Neural progenitor cell (in vitro differentiated cells): ENCODE measurements around the gene SAA4. TPM values are rescaled to one million over a fixed set of nuclear protein-coding genes. Genes with fewer than 3 reads are reported as not detected.
"Not testable (repeated sequence)": the region's sequence is repeated elsewhere in the genome, so short reads cannot be mapped to it uniquely, and the experiment has no call there.

Experiments used
- DNase-seq: peaks from one replicate; pipeline ENCODE4 v3.0.0-alpha.2; 2016; ENCODE audit warnings: low spot score
- H2AFZ ChIP-seq: fragments of 200-600 bp; sonication (generic); replicated peaks from 2 replicates; pipeline ENCODE4 v1.6.1; 2016; ENCODE audit warnings: antibody characterized with exemption
- H3F3A ChIP-seq: fragments of 200-600 bp; sonication (generic); 2 replicates; pipeline ENCODE4 v1.6.1; 2016; ENCODE audit warnings: antibody characterized with exemption, low read depth
- H3K27ac ChIP-seq: fragments of 200-600 bp; sonication (generic); 2 replicates; pipeline ENCODE4 v1.5.1; 2016; ENCODE audit warnings: mild to moderate bottlenecking
- H3K27me3 ChIP-seq: fragments of 200-600 bp; sonication (generic); 2 replicates; pipeline ENCODE4 v1.6.1; 2016; ENCODE audit warnings: mild to moderate bottlenecking, moderate library complexity
- H3K36me3 ChIP-seq: fragments of 200-600 bp; sonication (generic); 2 replicates; pipeline ENCODE4 v1.5.1; 2016
- H3K4me1 ChIP-seq: fragments of 200-600 bp; sonication (generic); 2 replicates; pipeline ENCODE4 v1.6.1; 2016; ENCODE audit warnings: mixed run types
- H3K4me2 ChIP-seq: fragments of 200-600 bp; sonication (generic); 2 replicates; pipeline ENCODE4 v1.6.1; 2016
- H3K4me3 ChIP-seq: fragments of 200-600 bp; sonication (generic); 2 replicates; pipeline ENCODE4 v1.5.1; 2016
- H3K79me2 ChIP-seq: fragments of 200-600 bp; sonication (generic); 2 replicates; pipeline ENCODE4 v1.6.1; 2016; ENCODE audit warnings: low read depth
- H3K9ac ChIP-seq: fragments of 200-600 bp; sonication (generic); 2 replicates; pipeline ENCODE4 v1.6.1; 2016
- H3K9me3 ChIP-seq: fragments of 200-600 bp; sonication (generic); 2 replicates; pipeline ENCODE4 v1.5.1; 2016; ENCODE audit warnings: low read depth
- H4K20me1 ChIP-seq: fragments of 200-600 bp; sonication (generic); 2 replicates; pipeline ENCODE4 v1.6.1; 2016; ENCODE audit warnings: low read depth
- H3K27ac Mint-ChIP-seq: 3 replicates; pipeline ENCODE4 v1.8.0; 2021; ENCODE audit warnings: mixed read lengths
- H3K27me3 Mint-ChIP-seq: 2 replicates; pipeline ENCODE4 v1.8.0; 2022; ENCODE audit warnings: low read depth, mild to moderate bottlenecking, inconsistent platforms, moderate library complexity, mixed read lengths; ENCODE audit not compliant: insufficient read depth
- H3K36me3 Mint-ChIP-seq: 3 replicates; pipeline ENCODE4 v1.8.0; 2021; ENCODE audit warnings: mixed read lengths
- H3K4me1 Mint-ChIP-seq: 3 replicates; pipeline ENCODE4 v1.8.0; 2021; ENCODE audit warnings: mixed read lengths
- H3K4me3 Mint-ChIP-seq: 3 replicates; pipeline ENCODE4 v1.8.0; 2021; ENCODE audit warnings: mild to moderate bottlenecking, moderate library complexity, mixed read lengths
- H3K9me3 Mint-ChIP-seq: 3 replicates; pipeline ENCODE4 v1.8.0; 2020; ENCODE audit warnings: mixed read lengths
- EZH2 ChIP-seq: fragments of 200-600 bp; sonication (generic); IDR thresholded peaks from 2 replicates; pipeline ENCODE4 v1.6.1; 2017; ENCODE audit warnings: antibody characterized with exemption, mild to moderate bottlenecking, moderate library complexity
- EZH2phosphoT487 ChIP-seq: fragments of 200-600 bp; sonication (generic); IDR thresholded peaks from 2 replicates; pipeline ENCODE4 v1.6.1; 2017; ENCODE audit warnings: antibody characterized with exemption
- total RNA-seq: library from RNA; depleted of rRNA; stranded (reverse); fragments of >200 nt; gene quantifications from 2 replicates; pipeline ENCODE4 v1.2.3, GENCODE V29; 2015; ENCODE audit warnings: low replicate concordance
- TF ChIP-seq, protein P1 (sequence below): fragments of 200-600 bp; sonication (generic); IDR thresholded peaks from 2 replicates; pipeline ENCODE4 v1.5.1; 2017; ENCODE audit warnings: antibody characterized with exemption, mild to moderate bottlenecking

Gene SAA4
- total RNA-seq, 1 donor from 2014 or later, result not detected

GRCh38 chr11:18253233-18253632 lies 16.6 kb upstream of the SAA4 start:
- no peak for DNase-seq
- TF ChIP-seq EZH2phosphoT487 (no peak), EZH2 (no peak)
- TF ChIP-seq, protein P1, sequence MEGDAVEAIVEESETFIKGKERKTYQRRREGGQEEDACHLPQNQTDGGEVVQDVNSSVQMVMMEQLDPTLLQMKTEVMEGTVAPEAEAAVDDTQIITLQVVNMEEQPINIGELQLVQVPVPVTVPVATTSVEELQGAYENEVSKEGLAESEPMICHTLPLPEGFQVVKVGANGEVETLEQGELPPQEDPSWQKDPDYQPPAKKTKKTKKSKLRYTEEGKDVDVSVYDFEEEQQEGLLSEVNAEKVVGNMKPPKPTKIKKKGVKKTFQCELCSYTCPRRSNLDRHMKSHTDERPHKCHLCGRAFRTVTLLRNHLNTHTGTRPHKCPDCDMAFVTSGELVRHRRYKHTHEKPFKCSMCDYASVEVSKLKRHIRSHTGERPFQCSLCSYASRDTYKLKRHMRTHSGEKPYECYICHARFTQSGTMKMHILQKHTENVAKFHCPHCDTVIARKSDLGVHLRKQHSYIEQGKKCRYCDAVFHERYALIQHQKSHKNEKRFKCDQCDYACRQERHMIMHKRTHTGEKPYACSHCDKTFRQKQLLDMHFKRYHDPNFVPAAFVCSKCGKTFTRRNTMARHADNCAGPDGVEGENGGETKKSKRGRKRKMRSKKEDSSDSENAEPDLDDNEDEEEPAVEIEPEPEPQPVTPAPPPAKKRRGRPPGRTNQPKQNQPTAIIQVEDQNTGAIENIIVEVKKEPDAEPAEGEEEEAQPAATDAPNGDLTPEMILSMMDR, result no peak
- Histone ChIP-seq H2AFZ (no peak overlapping the region), H3K27me3 (no peaks in the 10 kb centered on the region), H3K79me2 (no peaks in the 10 kb centered on the region), H4K20me1 (no peaks in the 10 kb centered on the region), H3K36me3 (no peaks in the 10 kb centered on the region), H3K4me2 (no peak overlapping the region), H3K9ac (no peak overlapping the region), H3F3A (no peaks in the 10 kb centered on the region), H3K27ac (no peak overlapping the region), H3K9me3 (no peaks in the 10 kb centered on the region), H3K4me1 (no peaks in the 10 kb centered on the region), H3K4me3 (no peak overlapping the region)
- no peaks in the 10 kb centered on the region for H3K4me1 Mint-ChIP-seq
- no peak overlapping the region for H3K4me3 Mint-ChIP-seq
- no peaks in the 10 kb centered on the region for H3K9me3 Mint-ChIP-seq
- H3K36me3 Mint-ChIP-seq, result no peaks in the 10 kb centered on the region
- peaks cover 11% of the 10 kb centered on the region for H3K27me3 Mint-ChIP-seq
- H3K27ac Mint-ChIP-seq, result no peak overlapping the region

GRCh38 chr11:18248561-18248960 lies 12.0 kb upstream of the SAA4 start, which contains the start of gene SAA2:
TSS of gene SAA2 (minus strand) at chr11:18248668. CDS start at chr11:18248011, 657 bp downstream.
- TF ChIP-seq, protein P1, result no peak
- no peak for TF ChIP-seq EZH2phosphoT487
- no peak for TF ChIP-seq EZH2
- no peaks in the 10 kb centered on the region for H4K20me1 ChIP-seq
- Mint-ChIP-seq H3K27ac (no peak within 1 kb of the TSS), H3K4me3 (no peak within 1 kb of the TSS), H3K9me3 (no peaks in the 10 kb centered on the region), H3K27me3 (peaks cover 8% of the 10 kb centered on the region), H3K36me3 (no peaks in the 10 kb centered on the region), H3K4me1 (no peaks in the 10 kb centered on the region)
- H3K9ac ChIP-seq, result no peak within 1 kb of the TSS
- no peak for DNase-seq
- H2AFZ ChIP-seq, result no peak within 1 kb of the TSS
- H3K27ac ChIP-seq, result no peak within 1 kb of the TSS
- no peaks in the 10 kb centered on the region for H3K9me3 ChIP-seq
- H3K4me3 ChIP-seq, result no peak within 1 kb of the TSS
- H3K79me2 ChIP-seq, result no peaks in the 10 kb centered on the region
- H3K4me2 ChIP-seq, result no peak within 1 kb of the TSS
- H3K36me3 ChIP-seq, result no peaks in the 10 kb centered on the region
- H3F3A ChIP-seq, result no peaks in the 10 kb centered on the region
- H3K4me1 ChIP-seq, result no peaks in the 10 kb centered on the region
- no peaks in the 10 kb centered on the region for H3K27me3 ChIP-seq

- not testable (repeated sequence) for H3K4me1 Mint-ChIP-seq, H2AFZ ChIP-seq, H3K9me3 ChIP-seq, H3F3A ChIP-seq, H4K20me1 ChIP-seq, H3K27ac Mint-ChIP-seq, DNase-seq, H3K36me3 ChIP-seq, H3K9me3 Mint-ChIP-seq, H3K4me1 ChIP-seq, H3K4me3 Mint-ChIP-seq, H3K4me3 ChIP-seq, H3K27ac ChIP-seq, H3K27me3 ChIP-seq, H3K79me2 ChIP-seq, H3K27me3 Mint-ChIP-seq, H3K9ac ChIP-seq, H3K36me3 Mint-ChIP-seq, H3K4me2 ChIP-seq
Observed at GRCh38 chr11:18247191-18247581, 10.6 kb upstream of the SAA4 start.

DNA sequence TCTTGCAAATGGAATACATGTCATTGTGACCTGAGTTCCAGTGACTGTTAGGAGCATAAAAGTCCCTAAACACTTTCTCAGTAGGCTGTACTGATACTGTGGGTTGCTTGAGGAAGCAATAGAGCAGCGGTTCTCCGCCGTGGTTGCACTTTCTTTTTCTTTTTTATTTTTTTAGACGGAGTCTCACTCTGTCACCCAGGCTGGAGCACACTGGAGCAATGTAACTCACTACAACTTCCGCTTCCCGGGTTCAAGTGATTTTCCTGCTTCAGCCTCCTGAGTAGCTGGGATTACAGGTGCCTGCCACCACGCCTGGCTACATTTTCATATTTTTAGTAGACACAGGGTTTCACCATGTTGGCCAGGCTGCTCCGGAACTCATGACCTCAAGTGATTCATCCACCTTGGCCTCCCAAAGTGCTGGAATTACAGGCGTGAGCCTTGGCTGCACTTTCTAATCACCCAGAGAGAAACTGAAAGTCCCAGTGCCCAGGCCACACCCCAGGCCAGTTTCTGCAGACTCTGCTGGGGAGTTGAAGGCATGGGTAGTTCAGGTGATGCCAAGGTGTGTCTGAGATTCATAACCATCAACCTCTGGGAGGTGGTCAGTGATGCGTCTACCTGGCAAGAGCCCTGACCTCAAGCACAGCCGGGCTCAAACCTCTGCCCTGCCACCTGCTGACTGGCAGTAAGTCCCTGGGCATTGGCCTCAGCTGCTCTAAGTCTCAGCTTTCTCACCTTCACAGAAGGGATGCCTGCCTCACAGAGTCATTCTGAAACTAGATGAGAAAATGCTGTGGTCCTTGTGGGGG lies 10.0 kb upstream of the SAA4 start:
- not testable (repeated sequence) for H3K79me2 ChIP-seq, H3K36me3 ChIP-seq, H3K36me3 Mint-ChIP-seq, H3K9me3 Mint-ChIP-seq, H3K27ac ChIP-seq, H3K4me1 Mint-ChIP-seq, H3K9ac ChIP-seq, H3K27me3 ChIP-seq, H3K4me1 ChIP-seq, H2AFZ ChIP-seq, H3K9me3 ChIP-seq, H3K4me3 Mint-ChIP-seq, H3K27me3 Mint-ChIP-seq, DNase-seq, H3K27ac Mint-ChIP-seq, H3K4me2 ChIP-seq, H3F3A ChIP-seq, H4K20me1 ChIP-seq, H3K4me3 ChIP-seq
